Renal pelvis (tissue), 4 donors: Measurements from ENCODE around the gene KCNH2. TPM values are rescaled to one million over a fixed set of nuclear protein-coding genes. Genes with fewer than 3 reads are reported as not detected.
A peak's percentile ranks its signal among the peaks of the same experiment; 100 is the strongest.

Source experiments
- DNase-seq: peaks from one replicate; pipeline ENCODE4 v3.0.0-alpha.2; 2013
- polyA plus RNA-seq, 3 donors: library from polyadenylated mRNA; unstranded; fragments of 120-200 nt; gene quantifications; one replicate each; pipeline ENCODE4 v1.2.1, GENCODE V29; 2013; ENCODE audit not compliant: insufficient read length in 3 of 3

The KCNH2 gene
- polyA plus RNA-seq, 3 donors = 16.9 to 22.5 (median 21.0) TPM

DNA sequence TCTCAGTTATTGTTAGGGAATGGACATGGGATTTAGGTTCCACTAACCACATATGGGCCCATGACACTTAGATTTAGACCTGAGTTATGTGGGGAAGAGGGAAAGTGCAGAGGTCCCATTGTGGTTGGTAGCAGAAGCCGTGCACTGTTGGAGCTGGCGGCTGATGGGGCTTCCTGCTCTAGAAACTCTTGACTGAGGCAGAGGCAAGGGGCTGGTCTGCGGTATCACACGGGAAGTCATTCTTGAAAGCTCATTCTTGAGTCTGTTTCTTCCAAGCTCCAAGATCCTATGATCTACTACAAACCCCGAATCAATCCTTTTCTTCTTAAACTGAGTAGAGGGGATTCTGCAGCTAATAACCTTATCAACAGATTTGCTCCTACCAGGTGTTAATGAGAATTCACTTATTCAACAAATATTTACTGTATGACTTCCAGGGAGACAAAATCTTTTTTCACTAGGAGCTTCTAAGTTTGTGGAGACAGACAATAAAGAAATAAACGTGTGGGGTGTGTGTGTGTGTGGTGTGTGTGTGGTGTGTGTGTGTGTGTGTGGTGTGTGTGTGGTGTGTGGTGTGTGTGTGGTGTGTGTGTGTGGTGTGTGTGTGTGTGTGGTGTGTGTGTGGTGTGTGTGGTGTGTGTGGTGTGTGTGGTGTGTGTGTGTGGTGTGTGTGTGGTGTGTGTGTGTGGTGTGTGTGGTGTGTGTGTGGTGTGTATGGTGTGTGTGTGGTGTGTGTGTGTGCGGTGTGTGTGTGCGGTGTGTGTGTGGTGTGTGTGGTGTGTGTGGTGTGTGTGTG is 68.7 kb downstream of the KCNH2 start:
- DNase-seq = no peak

DNA sequence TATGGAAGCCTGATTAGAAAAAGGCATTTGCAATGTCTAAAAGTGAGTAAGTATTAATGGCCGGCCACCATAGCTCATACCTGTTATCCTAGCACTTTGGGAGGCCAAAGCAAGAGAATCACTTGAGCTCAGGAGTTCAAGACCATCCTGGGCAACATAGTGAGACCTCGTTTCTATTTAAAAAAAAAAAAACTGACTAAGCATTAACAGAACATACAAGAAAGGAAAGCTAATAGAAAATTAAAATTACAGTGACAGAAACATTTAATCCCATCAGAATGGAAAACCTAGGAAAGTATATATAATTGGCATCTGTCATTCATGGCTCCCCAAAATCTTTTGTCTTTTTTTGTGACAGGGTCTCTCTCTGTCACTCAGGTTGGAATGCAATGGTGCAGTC is 69.9 kb downstream of the KCNH2 start:
- DNase-seq = no peak

DNA sequence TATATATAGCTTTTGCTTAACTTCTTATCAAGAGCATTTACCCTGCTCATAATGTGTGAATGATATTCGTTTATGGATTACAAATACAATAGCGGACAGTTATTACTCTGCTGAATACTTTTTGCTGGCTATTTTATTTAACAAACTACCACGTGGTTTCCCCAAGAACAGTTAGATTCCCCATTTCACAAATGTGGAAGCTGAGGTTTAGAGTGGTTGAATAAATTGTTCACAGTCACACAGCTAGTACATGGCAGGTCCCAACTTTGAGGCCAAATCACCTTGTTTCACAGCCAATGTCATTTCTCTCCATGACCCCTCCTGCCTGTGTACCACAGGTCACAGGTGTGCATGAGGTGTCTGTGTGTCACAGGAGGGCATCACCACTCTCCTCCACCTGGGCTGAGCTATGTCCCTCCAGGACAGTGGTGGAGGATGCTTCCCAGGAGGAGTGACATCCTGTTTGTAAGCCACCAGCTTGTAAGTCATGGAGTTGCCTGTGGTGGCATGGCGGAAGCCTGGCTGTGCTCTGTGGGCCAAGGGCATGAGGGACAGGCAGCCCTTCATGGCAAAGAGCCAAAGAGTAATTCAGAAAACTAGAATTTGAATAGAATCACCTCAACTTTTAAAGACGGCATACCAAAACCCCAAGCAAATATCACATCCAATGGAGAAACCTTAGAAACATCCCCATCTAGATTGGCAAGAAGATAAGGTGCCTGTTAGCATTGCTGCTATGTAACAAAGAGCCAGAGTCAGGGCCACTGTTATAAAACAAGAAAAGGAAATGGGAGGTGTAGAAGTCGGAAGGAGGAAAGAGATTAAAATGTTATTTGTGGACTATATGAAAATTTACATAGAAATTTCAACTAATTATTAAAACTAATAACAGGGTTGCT is 73.9 kb downstream of the KCNH2 start:
- no peak for DNase-seq

DNA sequence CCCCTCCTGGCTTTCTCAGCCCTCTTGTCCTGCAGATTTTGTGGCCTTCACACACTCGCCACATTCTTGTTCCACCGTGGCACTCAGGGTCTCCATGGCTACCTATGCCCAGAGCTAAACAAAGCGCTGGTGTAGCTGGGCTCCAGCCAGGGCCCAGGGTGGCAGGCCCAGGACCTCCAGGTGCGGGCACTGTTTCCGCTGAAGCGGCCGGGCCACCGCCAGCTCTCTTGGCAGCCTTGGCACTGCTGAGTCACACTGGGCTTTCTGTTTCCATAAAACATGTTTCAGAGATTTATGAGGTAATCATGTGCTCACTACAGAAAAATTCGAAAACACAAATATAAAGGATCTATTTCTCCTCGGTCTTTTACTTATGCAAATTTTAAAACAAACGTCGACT is 74.5 kb downstream of the KCNH2 start:
- no peak for DNase-seq

DNA sequence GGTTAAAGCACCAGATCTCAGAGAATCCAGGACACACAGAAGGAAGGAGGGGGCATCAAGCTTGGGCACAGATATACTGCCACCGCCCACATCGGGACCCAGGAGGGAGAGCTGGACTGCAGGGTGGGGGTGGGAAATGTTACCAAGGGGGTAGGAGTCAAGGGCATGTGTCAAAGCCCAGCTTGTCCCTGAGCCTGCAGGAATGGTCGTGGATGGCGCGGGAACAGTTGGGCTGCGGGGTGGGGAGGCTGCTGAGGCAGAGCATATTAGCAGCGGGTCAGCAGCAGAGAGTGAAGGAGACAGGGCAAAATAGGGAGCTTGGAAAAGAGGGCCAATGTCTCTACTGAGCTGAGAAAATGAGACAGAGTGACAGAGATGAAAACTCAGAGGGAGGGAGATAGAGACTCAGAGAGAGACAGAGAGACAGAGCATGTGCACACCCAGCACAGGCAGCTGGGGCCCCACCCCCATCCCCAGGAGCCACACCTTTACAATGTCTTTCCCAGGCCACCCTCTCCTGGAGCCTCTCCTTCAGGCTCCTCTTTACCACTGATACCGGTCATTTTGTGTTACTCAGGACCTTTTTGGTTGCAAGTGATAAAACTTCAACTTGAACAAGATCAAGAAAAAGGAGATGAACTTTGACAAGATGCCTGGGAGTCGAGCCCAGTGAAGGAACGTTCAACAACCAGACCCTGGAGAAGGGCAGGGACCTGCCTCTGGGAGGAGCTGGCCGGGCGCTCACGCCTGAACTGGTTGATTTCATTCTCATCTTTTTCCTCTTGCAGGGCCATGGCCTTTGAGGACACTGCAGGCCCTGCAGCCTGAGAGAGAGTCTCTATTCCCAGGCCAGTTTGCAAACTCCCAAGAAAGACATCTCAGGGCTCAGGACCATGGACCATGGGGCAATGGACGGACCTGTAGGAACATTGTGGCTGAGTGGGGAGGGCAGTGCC is 75.8 kb downstream of the KCNH2 start:
- no peak for DNase-seq

DNA sequence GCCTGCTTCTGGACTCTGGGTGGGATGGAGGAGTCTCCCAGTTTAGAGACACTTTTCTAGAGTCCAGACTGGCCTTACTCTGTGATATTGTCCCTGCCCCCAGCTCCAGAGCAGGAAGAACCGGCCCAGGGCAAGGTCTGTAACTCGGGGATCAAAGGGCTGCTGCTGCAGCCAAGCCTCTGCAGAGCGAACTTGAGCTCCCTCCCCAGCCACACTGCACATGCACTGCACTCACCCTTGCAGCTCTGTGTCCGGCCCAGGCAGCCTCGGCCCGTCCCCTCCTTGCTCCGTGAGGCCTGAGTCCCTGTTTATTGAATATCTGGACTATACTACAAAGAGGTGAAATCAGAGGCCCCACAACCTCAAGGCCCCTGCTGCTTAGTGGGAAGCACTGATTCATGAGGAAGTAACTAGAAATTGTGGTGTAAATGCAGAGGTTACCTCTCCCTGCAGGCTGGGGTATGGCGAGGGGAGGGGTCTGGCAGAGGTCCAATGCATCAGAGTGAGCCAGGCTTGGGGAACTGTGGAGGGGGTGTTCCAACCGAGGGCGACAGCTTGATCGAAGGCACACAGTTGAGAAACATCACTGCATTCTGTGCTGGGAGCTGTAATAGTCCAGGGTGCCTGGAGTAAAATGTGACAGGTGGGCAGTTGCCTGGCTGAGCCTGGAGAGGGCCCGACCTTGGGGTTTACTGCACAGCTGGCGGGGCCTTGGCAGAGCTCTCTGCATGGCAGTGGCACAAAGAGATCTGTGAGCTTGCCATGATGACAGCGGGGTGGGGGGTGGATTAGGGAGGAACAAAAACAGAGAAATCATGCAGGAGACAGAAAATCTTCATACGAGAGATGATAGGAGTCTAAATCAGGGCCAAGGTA is 76.7 kb downstream of the KCNH2 start:
- DNase-seq = no peak

DNA sequence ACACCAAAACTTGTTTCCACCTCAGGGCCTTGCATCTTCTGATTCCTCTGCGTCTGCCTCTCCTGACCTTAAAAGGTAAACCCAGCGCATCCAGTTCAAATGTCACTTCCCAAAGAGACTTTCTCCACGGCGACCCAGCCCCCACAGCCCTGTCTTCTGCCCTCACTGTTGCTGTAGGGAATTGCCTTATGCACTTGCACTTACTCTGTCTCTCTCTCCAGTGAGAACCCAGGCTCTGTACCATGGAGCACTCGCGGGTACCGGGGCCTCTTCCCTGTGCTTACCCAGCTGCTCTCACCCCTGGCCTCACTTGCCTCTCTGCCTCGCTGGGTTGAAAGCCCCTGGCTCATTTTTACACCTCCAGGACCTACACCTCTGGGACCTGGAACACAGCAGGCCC is 77.4 kb downstream of the KCNH2 start:
- DNase-seq = no peak

DNA sequence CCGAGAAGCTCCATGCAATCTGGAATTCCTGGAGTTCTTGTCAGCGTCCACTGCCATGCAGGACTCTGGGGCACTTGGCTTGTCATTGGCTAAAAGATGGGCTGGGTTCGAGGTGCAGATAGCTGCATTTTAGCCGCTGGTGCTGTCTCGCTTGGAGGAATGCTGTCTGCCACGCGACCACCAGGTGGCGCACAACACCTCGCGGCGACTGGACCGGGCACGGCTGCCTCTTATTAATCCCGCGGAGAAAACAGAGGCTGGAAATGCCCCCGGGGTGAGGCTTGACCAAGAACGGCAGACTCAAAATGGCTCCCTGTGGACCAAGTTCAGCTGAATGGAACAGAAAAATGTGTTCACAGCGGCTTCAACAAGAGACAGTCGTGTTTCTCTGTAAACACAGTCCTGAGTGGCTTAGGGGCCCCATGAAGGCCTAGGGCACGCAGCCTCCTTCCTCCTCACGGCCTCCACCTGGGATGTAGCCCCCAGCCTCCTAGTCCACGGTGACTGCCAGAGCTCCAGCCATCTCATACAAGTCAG is 79.6 kb downstream of the KCNH2 start:
- DNase-seq = peak; percentile 60

DNA sequence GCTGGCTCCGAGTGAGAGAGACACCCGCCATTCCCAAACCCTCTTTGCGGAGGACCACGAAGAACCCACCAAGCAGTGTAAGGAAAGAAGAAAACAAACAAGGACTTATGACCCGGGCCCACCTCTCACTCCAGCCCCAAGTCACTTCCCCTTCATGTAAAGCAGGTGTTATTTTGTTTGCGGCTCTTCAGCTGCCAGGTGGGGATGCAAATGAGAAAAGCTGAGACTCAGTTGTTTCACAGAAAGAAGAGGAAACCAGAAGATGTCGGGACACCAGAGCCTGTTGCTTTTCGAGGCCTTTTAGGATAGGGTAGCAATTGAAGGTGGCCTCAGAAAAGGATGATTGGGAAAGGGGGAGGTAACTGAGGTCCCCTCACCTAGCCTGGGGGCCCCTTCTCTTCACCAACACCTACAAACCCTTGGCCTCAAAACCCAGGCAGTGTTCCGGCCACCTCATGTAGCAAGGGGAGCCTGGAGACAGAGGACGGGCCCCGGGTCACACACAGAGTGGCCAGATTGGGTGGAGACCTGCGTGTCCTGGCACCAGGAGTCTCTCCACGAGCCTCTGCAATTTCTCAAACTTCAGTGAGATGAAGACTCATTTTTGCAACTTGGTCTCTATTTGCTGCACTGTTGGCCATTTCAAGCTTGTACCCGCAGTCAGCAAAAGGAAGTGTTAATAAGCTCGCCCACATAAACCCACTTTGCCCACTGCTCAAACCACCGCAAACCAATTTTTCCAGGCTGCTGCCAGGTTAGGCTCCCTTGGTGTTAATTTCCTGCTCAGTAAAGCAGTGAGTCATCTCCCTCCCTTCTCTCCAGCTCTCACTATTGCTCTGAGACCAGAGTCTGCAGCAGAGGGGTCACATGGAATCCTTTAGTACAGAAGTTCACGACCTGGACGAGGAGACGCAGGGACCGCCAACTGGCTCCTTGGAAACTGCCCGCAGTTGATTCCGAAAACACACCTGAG is 80.3 kb downstream of the KCNH2 start:
- DNase-seq = no peak

DNA sequence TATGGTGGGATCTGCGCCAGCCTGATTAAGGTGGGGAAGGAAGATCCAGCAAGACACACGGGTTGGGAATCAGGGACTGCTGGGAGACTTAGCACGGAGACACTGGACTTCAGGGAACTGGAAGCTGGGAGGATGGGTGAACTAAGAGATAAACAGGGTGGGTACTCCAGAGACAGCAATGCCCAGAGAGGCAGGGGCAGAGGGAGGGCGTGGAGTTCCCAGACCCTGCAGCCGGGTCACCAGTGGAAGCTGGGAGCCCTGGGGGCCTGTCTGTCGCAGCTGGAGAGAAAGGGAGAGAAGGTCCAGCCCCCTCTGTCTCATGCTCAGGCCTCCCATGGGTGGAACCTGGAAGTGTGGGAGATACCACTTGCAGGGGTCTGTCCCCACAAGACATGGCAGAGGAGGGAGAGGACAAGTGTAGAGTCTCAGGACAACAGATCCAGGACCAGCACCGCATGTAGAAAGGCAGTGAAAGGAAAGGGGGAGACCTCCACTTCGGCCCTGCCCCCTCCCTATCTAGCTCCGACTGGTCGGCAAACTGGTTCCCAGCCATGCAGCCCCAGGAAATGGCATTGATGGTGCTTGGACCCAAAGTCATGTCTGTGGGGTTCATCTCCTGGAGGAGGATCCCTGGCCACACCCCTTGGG is 81.4 kb downstream of the KCNH2 start:
- no peak for DNase-seq

DNA sequence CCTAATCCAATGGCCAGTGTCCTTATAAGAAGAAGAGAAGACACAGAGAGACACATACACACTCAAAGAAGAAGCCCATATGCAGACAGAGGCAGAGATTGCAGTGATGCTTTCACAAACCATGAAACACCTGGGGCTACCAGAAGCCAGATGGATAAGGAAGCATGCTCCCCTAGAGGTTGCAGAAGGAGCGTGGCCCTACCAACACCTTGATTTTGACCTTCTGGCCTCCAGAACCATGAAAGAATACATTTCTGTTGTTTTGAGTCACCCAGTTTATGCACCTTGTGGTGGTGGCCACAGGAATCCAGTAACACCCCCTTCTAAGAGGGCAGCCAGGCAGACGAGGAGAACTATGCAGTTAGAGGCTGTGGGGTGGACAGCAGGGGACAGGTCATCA is 82.3 kb downstream of the KCNH2 start:
- no peak for DNase-seq

Other genes starting within 250 kb of the KCNH2 start
- 1 to 10 TPM; 4.3 to 7.3 (median 6.1) TPM for gene GIMAP5, start 240.9 kb downstream of the KCNH2 start, polyA plus RNA-seq
- 100 to 1,000 TPM in 1 of 3 donors, 10 to 100 TPM in 2; 90.2 to 112 (median 92.4) TPM for gene TMEM176B, start 178.0 kb downstream of the KCNH2 start, polyA plus RNA-seq
- 100 to 1,000 TPM in 1 of 3 donors, 10 to 100 TPM in 2; 87.4 to 109 (median 96.2) TPM for gene TMEM176A, start 177.6 kb downstream of the KCNH2 start, polyA plus RNA-seq
- gene AOC1, start 125.8 kb downstream of the KCNH2 start, polyA plus RNA-seq = 10 to 100 TPM; 63.0 to 89.9 (median 82.6) TPM
- gene NOS3, start 12.7 kb upstream of the KCNH2 start, polyA plus RNA-seq = 10 to 100 TPM; 11.0 to 14.2 (median 12.3) TPM
- gene ATG9B, start 46.2 kb upstream of the KCNH2 start, polyA plus RNA-seq = 1 to 10 TPM; 1.5 to 3.1 (median 2.6) TPM
- 10 to 100 TPM; 21.8 to 37.3 (median 29.9) TPM for gene ABCB8, start 50.1 kb upstream of the KCNH2 start, polyA plus RNA-seq
- gene ASIC3, start 70.2 kb upstream of the KCNH2 start, polyA plus RNA-seq = 1 to 10 TPM; 2.1 to 3.2 (median 2.4) TPM
- 10 to 100 TPM; 16.4 to 19.5 (median 18.8) TPM for gene CDK5, start 79.6 kb upstream of the KCNH2 start, polyA plus RNA-seq
- gene SLC4A2, start 81.3 kb upstream of the KCNH2 start, polyA plus RNA-seq = 100 to 1,000 TPM in 2 of 3 donors, 10 to 100 TPM in 1; 98.8 to 120 (median 115) TPM
- 10 to 100 TPM; 75.2 to 83.3 (median 79.1) TPM for gene FASTK, start 102.5 kb upstream of the KCNH2 start, polyA plus RNA-seq
- 10 to 100 TPM; 31.3 to 45.2 (median 39.3) TPM for gene TMUB1, start 105.2 kb upstream of the KCNH2 start, polyA plus RNA-seq
- 10 to 100 TPM; 68.0 to 78.3 (median 72.8) TPM for gene AGAP3, start 108.2 kb upstream of the KCNH2 start, polyA plus RNA-seq
- under 1 TPM in 2 of 3 donors, not detected in 1; 0.28 to 0.34 TPM for gene GBX1, start 189.4 kb upstream of the KCNH2 start, polyA plus RNA-seq
- under 1 TPM in 1 of 3 donors, not detected in 2; 0.04 TPM for gene ASB10, start 208.9 kb upstream of the KCNH2 start, polyA plus RNA-seq
- not detected for gene H2BK1, start 232.2 kb upstream of the KCNH2 start, polyA plus RNA-seq
- 10 to 100 TPM; 25.9 to 28.9 (median 26.3) TPM for gene ABCF2, start 248.9 kb upstream of the KCNH2 start, polyA plus RNA-seq